Measurements from ENCODE around the gene ATOSA. TPM values are rescaled to one million over a fixed set of nuclear protein-coding genes. Genes with fewer than 3 reads are reported as not detected.

The ATOSA gene
- total and polyA plus RNA-seq, 2 of the 13 experiments (the other 11 are each of a cell fraction or from before 2014, with no cell fraction given): 6.6 to 16.3 TPM

DNA sequence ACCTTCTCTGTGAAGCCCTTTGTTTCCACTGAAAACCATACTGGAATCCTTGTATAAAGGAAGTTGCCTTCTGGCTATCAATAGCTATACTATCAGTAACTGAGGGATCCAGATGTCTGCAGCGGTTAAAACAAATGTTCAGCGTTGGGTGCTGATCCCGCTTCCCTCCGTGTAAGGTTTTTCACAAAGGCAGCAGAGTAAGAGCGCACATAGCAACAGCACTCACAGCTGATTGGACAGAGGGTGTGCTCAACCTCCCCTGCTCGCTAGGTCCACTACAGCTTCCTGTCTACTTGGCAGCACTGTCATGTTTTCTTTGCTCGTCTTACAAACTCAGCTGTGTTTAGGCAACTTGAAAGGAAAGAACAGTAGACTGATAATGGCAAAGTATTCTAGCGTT is 27.3 kb downstream of the ATOSA start (continued):
- TF ChIP-seq ZNF660 (CRISPR knock-in tag; IDR thresholded peaks at IDR 0.05; ENCODE audit: borderline replicate concordance, low read depth): no peak
- TF ChIP-seq MIER3 (CRISPR knock-in tag; IDR thresholded peaks at IDR 0.05; ENCODE audit: borderline replicate concordance): peak; percentile 28; the same call in 1 of the 2 replicates
- TF ChIP-seq POLR2AphosphoS5 (IDR thresholded peaks at IDR 0.05; ENCODE audit: low read depth, low read length): 0 out of 2 replicates have a peak, but pooled peaks have one; percentile 18
- peak; percentile 50; the same call in 1 of the 2 replicates for TF ChIP-seq KMT2B (CRISPR knock-in tag; IDR thresholded peaks at IDR 0.05)
- TF ChIP-seq, protein P1, sequence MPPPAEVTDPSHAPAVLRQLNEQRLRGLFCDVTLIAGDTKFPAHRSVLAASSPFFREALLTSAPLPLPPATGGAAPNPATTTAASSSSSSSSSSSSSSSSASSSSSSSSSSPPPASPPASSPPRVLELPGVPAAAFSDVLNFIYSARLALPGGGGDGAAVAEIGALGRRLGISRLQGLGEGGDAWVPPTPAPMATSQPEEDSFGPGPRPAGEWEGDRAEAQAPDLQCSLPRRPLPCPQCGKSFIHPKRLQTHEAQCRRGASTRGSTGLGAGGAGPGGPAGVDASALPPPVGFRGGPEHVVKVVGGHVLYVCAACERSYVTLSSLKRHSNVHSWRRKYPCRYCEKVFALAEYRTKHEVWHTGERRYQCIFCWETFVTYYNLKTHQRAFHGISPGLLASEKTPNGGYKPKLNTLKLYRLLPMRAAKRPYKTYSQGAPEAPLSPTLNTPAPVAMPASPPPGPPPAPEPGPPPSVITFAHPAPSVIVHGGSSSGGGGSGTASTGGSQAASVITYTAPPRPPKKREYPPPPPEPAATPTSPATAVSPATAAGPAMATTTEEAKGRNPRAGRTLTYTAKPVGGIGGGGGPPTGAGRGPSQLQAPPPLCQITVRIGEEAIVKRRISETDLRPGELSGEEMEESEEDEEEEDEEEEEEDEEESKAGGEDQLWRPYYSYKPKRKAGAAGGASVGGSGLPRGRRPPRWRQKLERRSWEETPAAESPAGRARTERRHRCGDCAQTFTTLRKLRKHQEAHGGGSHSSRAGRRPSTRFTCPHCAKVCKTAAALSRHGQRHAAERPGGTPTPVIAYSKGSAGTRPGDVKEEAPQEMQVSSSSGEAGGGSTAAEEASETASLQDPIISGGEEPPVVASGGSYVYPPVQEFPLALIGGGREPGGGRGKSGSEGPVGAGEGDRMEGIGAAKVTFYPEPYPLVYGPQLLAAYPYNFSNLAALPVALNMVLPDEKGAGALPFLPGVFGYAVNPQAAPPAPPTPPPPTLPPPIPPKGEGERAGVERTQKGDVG (CRISPR knock-in tag; IDR thresholded peaks at IDR 0.05; ENCODE audit: borderline replicate concordance): no peak
- TF ChIP-seq ZSCAN12 (CRISPR knock-in tag; IDR thresholded peaks at IDR 0.05): no peak
- TF ChIP-seq ELF3 (CRISPR knock-in tag; IDR thresholded peaks at IDR 0.05): peak; percentile 46; the same call in 1 of the 2 replicates
- TF ChIP-seq PHF20 (CRISPR knock-in tag; IDR thresholded peaks at IDR 0.05): no peak
- TF ChIP-seq, protein P2, sequence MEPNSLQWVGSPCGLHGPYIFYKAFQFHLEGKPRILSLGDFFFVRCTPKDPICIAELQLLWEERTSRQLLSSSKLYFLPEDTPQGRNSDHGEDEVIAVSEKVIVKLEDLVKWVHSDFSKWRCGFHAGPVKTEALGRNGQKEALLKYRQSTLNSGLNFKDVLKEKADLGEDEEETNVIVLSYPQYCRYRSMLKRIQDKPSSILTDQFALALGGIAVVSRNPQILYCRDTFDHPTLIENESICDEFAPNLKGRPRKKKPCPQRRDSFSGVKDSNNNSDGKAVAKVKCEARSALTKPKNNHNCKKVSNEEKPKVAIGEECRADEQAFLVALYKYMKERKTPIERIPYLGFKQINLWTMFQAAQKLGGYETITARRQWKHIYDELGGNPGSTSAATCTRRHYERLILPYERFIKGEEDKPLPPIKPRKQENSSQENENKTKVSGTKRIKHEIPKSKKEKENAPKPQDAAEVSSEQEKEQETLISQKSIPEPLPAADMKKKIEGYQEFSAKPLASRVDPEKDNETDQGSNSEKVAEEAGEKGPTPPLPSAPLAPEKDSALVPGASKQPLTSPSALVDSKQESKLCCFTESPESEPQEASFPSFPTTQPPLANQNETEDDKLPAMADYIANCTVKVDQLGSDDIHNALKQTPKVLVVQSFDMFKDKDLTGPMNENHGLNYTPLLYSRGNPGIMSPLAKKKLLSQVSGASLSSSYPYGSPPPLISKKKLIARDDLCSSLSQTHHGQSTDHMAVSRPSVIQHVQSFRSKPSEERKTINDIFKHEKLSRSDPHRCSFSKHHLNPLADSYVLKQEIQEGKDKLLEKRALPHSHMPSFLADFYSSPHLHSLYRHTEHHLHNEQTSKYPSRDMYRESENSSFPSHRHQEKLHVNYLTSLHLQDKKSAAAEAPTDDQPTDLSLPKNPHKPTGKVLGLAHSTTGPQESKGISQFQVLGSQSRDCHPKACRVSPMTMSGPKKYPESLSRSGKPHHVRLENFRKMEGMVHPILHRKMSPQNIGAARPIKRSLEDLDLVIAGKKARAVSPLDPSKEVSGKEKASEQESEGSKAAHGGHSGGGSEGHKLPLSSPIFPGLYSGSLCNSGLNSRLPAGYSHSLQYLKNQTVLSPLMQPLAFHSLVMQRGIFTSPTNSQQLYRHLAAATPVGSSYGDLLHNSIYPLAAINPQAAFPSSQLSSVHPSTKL (CRISPR knock-in tag; IDR thresholded peaks at IDR 0.05): 0 out of 2 replicates have a peak, but pooled peaks have one; percentile 19
- TF ChIP-seq SMAD9 (CRISPR knock-in tag; IDR thresholded peaks at IDR 0.05): no peak
- peak; percentile 49; the same call in 1 of the 2 replicates for TF ChIP-seq ZSCAN21 (CRISPR knock-in tag; IDR thresholded peaks at IDR 0.05; ENCODE audit: borderline replicate concordance)
- peak; percentile 42 for TF ChIP-seq XRCC5 (optimal IDR thresholded peaks at IDR 0.05; ENCODE audit: low read length)
- no peak for TF ChIP-seq ZNF207 (IDR thresholded peaks at IDR 0.05; ENCODE audit: borderline replicate concordance)
- TF ChIP-seq NFATC3 (CRISPR knock-in tag; IDR thresholded peaks at IDR 0.05): no peak
- TF ChIP-seq MIER2 (CRISPR knock-in tag; IDR thresholded peaks at IDR 0.05): no peak
- 0 out of 2 replicates have a peak, but pooled peaks have one; percentile 24 for TF ChIP-seq ERF (CRISPR knock-in tag; IDR thresholded peaks at IDR 0.05)
- TF ChIP-seq ZNF17 (CRISPR knock-in tag; IDR thresholded peaks at IDR 0.05): no peak
- TF ChIP-seq RFX5 (IDR thresholded peaks at IDR 0.05; ENCODE audit: low read depth, low read length): peak; percentile 98
- peak; percentile 57; the same call in 1 of the 3 replicates for TF ChIP-seq MXI1 (IDR thresholded peaks at IDR 0.05; ENCODE audit: borderline replicate concordance, low read depth, low read length)
- TF ChIP-seq, protein P3, sequence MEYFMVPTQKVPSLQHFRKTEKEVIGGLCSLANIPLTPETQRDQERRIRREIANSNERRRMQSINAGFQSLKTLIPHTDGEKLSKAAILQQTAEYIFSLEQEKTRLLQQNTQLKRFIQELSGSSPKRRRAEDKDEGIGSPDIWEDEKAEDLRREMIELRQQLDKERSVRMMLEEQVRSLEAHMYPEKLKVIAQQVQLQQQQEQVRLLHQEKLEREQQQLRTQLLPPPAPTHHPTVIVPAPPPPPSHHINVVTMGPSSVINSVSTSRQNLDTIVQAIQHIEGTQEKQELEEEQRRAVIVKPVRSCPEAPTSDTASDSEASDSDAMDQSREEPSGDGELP (IDR thresholded peaks at IDR 0.05; ENCODE audit: borderline replicate concordance, low read depth): peak; percentile 88; the same call in 1 of the 2 replicates
- TF ChIP-seq KDM3A (CRISPR knock-in tag; IDR thresholded peaks at IDR 0.05; ENCODE audit: low read depth): no peak
- TF ChIP-seq, protein P4, sequence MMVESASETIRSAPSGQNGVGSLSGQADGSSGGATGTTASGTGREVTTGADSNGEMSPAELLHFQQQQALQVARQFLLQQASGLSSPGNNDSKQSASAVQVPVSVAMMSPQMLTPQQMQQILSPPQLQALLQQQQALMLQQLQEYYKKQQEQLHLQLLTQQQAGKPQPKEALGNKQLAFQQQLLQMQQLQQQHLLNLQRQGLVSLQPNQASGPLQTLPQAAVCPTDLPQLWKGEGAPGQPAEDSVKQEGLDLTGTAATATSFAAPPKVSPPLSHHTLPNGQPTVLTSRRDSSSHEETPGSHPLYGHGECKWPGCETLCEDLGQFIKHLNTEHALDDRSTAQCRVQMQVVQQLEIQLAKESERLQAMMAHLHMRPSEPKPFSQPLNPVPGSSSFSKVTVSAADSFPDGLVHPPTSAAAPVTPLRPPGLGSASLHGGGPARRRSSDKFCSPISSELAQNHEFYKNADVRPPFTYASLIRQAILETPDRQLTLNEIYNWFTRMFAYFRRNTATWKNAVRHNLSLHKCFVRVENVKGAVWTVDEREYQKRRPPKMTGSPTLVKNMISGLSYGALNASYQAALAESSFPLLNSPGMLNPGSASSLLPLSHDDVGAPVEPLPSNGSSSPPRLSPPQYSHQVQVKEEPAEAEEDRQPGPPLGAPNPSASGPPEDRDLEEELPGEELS (CRISPR knock-in tag; IDR thresholded peaks at IDR 0.05): 0 out of 2 replicates have a peak, but pooled peaks have one; percentile 16

All from HepG2 (cell line).